ENCODE data around the gene MTMR2. TPM values are rescaled to one million over a fixed set of nuclear protein-coding genes. Genes with fewer than 3 reads are reported as not detected.
"Not testable (repeated sequence)": the region's sequence is repeated elsewhere in the genome, so short reads cannot be mapped to it uniquely, and the experiment has no call there.

Gene MTMR2
- total RNA-seq, 1 donor from 2014 or later, result 14.7 TPM

DNA sequence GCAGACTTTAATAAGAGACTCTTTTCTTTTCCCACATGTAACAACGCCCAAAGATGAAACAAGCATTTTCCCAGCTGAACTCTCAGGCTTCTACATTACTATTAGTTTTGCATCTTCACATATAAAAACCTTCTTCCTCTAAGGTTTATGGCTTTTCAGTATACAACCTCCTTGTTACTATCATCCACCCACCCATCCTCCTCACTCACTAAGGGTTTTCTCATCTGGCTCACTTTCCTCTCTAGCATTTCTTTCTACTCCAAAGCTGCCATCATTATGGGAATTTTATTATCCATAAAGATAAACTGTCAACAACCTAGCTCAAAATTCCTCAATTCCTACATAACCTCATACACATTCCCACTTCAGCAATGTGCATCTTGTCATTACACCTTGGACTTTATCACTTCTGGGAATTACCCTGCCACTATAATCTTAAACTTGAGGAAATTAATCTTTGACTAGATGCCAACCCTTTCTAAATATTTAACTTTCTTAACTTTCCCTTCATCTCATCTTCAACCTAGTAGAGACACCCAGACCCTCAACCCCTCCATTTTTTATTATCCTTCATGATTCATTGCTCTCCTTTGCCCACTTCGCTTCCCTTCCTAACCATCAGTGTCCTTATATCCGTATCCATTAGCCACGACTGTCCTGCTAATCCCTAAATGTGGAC, 30.9 kb downstream of the MTMR2 start:
- intact Hi-C loops (cut with DNase I), result no loop called here
- ATAC-seq (no peak), DNase-seq (ENCODE audit: missing footprints) (no peak)

DNA sequence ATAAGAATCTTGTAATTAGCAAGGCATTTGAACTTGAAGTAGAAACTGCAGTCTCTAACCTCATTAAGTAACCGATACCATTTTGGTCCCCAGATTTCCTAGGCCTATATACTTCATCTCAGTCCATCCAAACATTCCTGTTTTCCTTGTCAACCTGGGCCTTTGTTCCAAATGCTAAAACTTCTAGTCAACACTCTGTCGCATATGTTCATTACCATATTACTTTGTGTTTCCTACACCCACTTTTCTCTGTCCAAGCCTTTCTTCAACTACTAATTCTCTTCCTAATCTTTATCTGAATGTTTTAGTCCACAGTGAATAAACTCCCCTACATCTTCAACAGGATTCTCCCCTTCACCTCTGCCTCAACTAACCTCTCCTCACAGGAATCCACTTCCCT, 31.4 kb downstream of the MTMR2 start:
- ATAC-seq, result no peak
- no peak for DNase-seq (ENCODE audit: missing footprints)
- intact Hi-C loops (cut with DNase I), result no loop called here

DNA sequence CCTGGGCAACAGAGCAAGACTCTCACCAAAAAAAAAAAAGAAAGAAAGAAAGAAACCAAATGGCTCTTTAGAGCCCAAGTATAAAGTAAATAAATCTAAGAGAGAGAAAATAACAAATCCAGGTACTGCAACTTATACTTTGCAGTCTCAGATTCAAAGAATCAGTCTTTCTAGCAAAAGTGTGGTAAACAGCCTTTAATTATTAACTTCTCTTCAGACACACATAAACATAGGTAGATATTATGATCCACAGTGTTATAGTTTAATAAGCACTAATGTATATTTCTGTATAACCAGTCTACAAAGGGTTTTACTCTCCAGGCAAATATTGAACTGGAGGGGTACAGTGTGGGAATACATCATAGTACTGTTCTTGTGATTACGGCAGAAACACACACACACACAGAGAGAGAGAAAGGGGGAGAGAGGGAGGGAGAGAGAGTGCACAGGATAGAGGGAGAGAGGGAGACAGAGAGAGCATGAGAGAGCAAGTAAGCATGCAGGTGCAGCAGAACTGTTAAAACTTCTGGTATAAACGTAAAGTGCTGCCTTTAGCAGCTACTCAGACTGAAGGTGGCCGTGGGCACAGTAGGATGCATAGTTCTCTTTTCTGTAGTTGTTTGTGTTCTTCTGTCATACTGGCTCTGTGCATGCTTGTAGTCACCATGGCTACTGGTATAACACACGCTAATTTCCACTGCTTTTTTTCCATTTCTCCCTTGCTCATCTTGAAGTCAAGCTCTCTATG, 32.3 kb downstream of the MTMR2 start:
- no peak for ATAC-seq
- intact Hi-C loops (cut with DNase I), result no loop called here
- no peak for DNase-seq (ENCODE audit: missing footprints)

DNA sequence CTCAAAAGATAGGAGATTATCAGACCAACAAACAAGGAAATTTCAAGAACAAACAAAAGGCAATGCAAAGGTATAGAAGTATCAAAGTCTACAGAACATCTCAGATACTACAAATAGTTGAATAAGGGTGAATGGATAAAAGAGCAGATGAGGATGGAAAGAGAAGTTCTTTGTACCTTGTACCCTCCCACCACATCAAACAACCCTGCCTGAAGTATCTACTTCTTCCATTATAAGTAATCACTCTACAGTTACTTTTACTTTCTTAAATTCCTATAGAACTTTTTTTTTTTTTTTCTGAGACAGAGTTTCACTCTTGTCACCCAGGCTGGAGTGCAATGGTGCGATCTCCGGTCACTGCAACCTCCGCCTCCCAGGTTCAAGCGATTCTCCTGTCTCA, 35.1 kb downstream of the MTMR2 start:
- ATAC-seq (no peak), DNase-seq (ENCODE audit: missing footprints) (no peak)
- intact Hi-C loops (cut with DNase I), result no loop called here

DNA sequence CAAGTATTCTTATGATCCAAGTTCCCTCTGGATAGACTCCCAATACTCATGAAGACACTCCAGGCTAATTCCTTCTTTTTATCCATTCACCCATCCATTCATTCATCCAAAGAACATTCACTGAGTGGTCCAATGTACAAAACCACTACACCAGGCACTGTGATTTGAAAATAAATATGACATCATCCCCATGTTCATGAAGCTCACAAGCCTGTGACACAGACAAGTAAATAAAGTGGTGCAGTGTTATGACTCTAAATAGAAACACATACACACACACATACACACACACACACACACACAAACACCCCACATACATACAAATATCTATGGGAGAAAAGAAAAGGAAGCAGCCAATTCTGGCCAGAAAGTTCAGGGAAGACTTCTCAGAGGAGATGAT, 35.5 kb downstream of the MTMR2 start:
- ATAC-seq (no peak), DNase-seq (ENCODE audit: missing footprints) (no peak)
- intact Hi-C loops (cut with DNase I), result no loop called here

DNA sequence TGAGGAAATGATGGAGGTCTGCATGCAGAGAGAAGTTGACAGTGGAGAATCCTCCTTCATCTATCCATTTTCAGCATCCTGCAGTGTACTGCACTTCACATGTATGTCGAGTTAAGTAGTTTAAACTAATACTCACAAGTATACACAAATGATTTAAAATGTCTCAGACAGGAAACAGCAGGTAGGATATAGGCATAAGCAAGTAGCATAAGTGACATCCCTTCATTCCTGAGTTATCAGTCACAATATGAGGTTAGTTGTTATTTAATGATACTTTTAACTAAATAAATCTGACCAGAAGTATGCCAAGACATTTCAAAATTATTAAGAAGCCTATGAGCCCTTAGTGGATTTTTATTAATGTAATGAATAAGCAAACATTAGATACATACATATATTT, 37.4 kb downstream of the MTMR2 start:
- ATAC-seq (no peak), DNase-seq (ENCODE audit: missing footprints) (no peak)
- intact Hi-C loops (cut with DNase I), result no loop called here

DNA sequence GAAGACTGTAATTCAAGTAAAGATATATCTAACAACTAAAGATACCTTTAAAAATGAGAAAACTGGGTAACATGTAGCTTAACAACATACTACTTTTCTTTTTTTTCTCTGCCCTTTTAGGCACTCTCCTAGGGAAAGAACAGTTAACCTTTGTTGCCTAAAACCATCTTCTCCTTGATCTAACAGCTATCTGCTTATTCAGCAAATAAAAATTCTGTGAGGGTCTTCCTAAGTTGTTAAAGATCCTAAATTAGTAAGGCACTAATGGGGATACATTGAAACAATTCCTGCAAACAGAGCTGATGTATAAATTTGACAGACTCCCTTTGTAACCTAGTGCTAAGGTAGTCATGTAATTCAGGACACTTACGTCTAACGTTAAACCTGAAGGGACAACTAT, 39.1 kb downstream of the MTMR2 start:
- intact Hi-C loops (cut with DNase I), result no loop called here
- ATAC-seq (no peak), DNase-seq (ENCODE audit: missing footprints) (no peak)

DNA sequence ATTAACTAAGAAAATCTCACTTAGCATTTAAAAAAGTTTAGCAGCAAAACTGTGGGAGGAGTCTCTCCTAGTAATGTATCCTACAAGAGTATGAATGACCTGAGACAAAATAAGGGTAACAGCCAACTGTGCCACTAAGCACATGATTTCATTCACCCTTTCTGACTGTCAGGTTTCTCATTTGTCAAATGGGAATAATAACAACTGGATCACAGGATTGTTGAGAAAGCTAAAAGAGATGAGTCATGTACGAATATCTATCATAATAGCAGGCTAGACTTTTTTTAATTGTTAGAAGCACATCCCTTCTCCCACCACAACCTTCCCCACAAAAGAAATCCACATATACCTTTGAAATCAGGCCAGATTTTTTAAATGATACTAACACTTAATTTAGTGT, 39.5 kb downstream of the MTMR2 start:
- intact Hi-C loops (cut with DNase I), result no loop called here
- ATAC-seq (no peak), DNase-seq (ENCODE audit: missing footprints) (no peak)

DNA sequence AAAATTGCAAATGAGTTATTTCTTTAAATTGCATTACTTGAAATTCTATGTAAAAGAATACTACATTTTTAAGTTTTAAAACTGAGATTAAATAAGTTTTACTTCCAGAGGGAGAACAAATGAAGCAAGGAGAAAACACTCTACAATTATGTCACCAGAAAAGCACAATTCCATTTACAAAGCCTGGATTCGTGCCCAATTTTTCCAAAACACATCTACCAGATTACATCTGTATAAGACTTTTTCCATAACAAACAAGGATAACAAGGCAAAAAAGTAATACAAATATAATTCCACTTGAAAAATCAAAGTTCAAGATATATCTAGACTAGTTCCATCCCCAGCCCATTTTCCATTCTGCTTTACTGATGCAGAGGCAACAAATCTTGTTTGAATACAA, 40.5 kb downstream of the MTMR2 start:
- no peak for ATAC-seq
- DNase-seq (ENCODE audit: missing footprints), result no peak
- intact Hi-C loops (cut with DNase I), result no loop called here

DNA sequence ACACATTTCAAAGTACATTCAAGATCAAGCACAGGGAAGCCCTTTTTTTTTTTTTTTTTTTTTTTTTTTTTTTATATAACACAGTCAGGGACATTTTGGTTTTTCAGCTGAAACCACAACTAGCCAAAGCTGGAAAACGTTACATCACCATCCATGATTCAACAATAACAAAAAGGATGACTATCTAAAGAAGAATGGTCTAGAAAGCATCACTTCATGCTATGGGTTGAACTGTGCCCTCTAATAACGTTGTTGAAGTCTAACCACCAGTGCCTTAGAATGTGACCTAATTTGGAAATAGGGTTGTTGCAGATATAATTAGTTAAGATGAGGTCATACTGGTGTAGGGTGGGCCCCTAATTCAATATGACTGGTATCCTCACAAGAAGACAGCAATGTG, 46.6 kb downstream of the MTMR2 start:
- DNase-seq (ENCODE audit: missing footprints) (no peak), ATAC-seq (no peak)
- intact Hi-C loops (cut with DNase I), result no loop called here

DNA sequence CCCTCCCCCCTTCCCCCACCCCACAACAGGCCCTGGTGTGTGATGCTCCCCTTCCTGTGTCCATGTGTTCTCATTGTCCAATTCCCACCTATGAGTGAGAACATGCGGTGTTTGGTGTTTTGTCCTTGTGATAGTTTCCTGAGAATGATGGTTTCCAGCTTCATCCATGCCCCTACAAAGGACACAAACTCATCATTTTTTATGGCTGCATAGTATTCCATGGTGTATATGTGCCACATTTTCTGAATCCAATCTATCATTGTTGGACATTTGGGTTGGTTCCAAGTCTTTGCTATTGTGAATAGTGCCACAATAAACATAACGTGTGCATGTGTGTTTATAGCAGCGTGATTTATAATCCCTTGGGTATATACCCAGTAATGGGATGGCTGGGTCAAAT, 53.0 kb downstream of the MTMR2 start:
- ATAC-seq; intact Hi-C loops (cut with DNase I); DNase-seq (ENCODE audit: missing footprints): not testable (repeated sequence)

DNA sequence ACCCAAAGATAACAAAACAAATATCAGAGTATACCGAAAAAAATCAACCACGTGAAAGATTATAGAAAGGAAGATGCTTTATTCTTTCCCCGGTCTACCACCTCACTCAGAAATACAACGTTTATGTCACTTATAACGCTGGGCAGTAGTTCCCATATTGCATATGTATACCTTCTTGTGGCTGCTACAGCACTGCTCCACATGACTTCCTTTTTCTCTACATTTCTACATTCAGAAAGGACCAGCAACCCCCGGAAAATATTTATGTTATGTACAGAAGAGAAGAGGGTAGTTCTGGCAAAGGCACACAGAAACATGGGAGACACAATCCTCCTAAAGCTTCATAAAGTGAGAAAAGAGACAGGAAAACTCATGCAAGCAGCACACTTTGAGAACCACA, 56.8 kb downstream of the MTMR2 start:
- intact Hi-C loops (cut with DNase I), result no loop called here
- ATAC-seq (no peak), DNase-seq (ENCODE audit: missing footprints) (no peak)

DNA sequence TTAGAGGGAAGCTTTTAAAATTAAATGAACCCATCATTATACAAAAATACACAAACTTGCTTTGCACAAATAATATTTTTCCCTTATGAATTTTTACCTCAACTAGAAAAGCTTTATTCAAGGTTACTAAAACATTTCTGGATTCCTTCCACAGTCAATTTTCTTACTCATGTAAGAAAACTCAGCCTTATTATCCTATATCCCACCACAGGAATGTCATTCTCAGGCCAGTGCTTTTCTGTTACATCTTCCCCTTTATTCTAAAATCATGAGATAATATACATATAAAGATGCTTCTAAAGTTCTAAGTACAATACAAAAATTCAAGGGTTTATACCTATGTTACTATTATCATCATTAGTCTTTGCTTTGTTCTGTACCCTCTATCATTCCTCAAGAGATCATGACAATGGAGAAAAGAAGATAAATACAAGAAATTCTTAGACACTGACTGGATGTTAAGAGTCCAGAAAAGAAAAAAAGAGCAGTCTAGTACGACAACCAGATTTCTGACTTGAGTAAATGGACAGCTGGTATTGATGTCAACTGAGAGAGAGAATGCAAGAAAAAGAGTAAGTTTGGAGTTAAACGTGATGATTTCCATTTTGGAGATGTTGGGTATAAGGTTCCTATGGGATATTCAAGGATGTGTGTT, 60.3 kb downstream of the MTMR2 start:
- intact Hi-C loops (cut with DNase I), result no loop called here
- DNase-seq (ENCODE audit: missing footprints) (no peak), ATAC-seq (no peak)

DNA sequence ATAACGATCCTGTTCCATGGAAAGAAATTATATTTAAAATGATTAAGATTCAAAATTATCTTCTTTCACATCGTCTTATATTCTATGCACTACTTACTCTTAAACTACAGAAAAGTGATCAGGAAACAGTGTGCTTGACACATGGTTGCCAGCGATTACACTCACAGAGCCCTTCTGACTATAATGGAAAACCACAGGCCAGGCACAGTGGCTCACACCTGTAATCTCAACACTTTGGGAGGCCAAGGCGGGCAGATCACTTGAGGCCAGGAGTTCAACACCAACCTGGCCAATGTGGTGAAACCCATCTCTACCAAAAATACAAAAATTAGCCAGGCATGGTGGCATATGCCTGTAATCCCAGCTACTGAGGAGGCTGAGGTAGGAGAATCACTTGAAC, 63.9 kb downstream of the MTMR2 start:
- DNase-seq (ENCODE audit: missing footprints); intact Hi-C loops (cut with DNase I); ATAC-seq: not testable (repeated sequence)

DNA sequence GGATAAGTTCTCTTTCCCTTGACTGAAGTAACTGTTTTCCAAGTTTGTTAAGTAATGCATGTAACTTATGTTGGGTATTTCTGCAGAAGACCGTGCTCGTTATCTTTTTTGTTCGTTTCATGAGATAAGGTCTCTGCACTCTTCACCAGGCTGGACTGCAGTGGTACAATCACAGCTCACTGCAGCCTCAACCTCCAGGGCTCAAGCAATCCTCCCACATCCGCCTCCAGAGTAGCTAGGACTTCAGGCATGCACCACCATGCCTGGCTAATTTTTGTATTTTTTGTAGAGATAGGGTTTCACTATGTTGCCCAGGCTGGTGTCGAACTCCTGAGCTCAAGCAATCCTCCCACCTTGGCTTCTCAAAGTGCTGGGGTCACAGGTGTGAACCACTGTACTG, 69.5 kb downstream of the MTMR2 start:
- ATAC-seq; DNase-seq (ENCODE audit: missing footprints); intact Hi-C loops (cut with DNase I): not testable (repeated sequence)

DNA sequence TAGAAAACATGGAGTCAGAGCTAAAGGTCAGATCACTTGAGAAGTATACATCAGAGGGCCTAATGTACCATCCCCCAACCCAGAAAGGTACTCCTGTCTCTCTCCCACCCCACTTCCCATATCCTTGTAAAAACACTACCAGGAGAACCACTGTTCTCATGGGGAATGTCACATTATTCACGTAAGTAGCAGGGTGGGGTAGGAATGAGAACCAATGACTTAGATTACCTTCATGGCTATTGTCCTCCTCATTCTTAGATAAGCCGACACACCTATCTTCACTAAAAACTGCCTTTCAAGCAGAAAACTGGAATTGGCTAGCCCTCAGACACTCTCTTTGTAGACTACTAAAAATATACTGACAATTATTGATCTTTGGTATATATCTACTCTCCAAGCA, 70.0 kb downstream of the MTMR2 start:
- DNase-seq (ENCODE audit: missing footprints) (no peak), ATAC-seq (no peak)
- intact Hi-C loops (cut with DNase I), result no loop called here

DNA sequence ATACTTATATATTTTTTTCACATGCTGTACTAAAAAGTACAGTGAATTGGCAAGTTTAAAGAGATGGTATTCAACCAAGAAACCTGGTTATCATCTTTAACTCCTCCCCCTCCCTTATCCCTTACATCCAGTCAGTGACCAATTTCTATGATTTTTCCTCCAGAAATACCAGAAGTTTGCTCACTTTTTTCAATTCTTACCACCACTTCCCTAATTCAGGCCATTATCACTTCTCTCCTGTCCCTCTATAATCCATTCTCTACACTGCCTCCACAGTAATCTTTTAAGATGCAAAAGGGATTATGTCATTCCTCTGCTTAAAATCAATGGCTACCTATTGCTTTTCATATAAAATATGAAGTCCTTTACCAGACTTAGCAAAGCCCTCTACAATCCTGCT, 70.8 kb downstream of the MTMR2 start:
- intact Hi-C loops (cut with DNase I), result no loop called here

DNA sequence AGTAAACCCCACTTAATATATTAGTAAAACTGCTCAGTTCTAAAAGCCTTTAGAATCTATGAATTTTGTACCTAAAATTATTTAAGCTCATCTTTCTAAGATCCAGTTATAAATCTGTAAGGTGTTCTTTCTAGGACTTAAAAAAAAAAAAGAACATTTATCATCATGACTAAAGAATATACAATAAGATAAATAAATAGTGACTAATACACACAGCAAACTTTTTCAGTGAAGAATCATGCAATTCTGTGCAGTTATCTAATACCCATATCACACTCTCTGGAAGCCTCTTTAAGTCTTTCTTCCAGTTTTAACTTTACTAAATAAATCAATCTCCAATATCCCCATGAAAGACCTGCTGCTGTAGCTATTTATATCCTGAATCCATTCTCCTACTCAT, 73.8 kb downstream of the MTMR2 start:
- intact Hi-C loops (cut with DNase I), result no loop called here
- no peak for ATAC-seq
- no peak for DNase-seq (ENCODE audit: missing footprints)

More for the DNA sequence above, 70.8 kb downstream of the MTMR2 start:
- ATAC-seq, result no peak
- no peak for DNase-seq (ENCODE audit: missing footprints)

DNA sequence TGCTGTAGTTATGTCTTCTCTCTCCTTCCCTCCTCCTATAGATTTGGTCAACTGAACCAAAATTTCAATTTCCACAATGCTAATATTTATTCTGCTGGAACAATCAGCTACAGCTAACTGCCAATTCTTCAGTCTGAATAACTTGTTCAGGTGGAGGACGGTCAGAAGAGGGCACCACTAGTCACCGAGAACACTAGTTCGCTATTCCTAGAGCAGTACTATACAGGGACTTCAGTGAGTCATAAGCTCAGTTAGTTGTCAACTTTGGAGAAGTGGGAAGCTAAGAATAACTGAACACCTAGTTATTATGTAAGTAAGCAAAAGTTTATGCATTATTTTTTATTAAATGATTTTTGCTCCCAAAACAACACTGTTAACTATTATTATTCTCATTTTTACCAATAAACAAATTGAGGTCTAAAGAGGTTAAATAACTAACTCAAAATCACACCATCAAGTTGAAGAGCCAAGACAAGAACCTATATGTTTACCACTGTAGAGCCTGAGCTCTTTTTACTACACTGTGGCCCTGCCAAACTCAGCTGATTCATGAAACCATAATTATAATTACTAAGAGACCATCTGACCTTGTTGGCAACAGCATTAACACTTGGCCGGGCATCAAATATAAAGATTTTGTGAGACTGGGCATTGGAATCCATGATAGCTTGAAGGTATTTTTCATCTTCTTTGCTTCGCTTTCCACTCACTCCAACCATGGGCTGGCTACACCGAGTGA, 74.7 kb downstream of the MTMR2 start:
- intact Hi-C loops (cut with DNase I), result no loop called here
- DNase-seq (ENCODE audit: missing footprints), result no peak
- ATAC-seq, result peak; percentile 81

DNA sequence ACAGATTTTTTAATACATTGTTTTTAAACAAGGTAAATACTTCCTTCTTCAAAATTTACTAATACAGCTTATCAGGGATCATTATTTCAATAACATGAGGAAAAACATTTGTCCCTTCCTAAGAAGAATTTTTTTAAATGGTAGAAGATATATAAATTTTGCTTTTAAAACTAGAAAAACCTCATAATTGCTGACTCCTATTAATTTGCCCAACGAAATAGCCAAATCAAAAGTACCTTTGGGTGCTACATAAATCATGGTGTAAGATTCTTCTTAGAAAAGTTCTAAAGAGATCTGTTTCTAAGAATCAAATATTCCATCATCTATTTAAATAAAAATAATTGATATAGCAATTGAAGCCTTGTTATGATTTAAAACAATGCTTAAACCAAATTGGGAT, 78.7 kb downstream of the MTMR2 start:
- DNase-seq (ENCODE audit: missing footprints) (no peak), ATAC-seq (no peak)
- intact Hi-C loops (cut with DNase I), result no loop called here

Measured in Right ventricle myocardium inferior (tissue), 1 donor.